ES-I3 (cell line): ENCODE results near the gene SEC23IP.

Source experiments
- H3K36me3 ChIP-seq: 2 replicates; pipeline ENCODE4 v1.6.1; 2013; ENCODE audit warnings: mild to moderate bottlenecking, low read length, control low read depth, moderate library complexity; ENCODE audit not compliant: insufficient read depth
- H3K4me1 ChIP-seq: 2 replicates; pipeline ENCODE4 v1.6.1; 2013; ENCODE audit warnings: mild to moderate bottlenecking, control low read depth, low read length; ENCODE audit not compliant: insufficient read depth
- H3K9ac ChIP-seq: 2 replicates; pipeline ENCODE4 v1.6.1; 2013; ENCODE audit warnings: low read depth, mild to moderate bottlenecking, low read length, moderate library complexity
- H3K9me3 ChIP-seq: 2 replicates; pipeline ENCODE4 v1.6.1; 2013; ENCODE audit warnings: mild to moderate bottlenecking, low read length, moderate library complexity; ENCODE audit not compliant: control insufficient read depth, insufficient read depth

Gene SEC23IP

GRCh38 chr10:119933179-119933578 lies 40.6 kb downstream of the SEC23IP start:
- Histone ChIP-seq H3K36me3 (peaks cover 19% of the 10 kb centered on the region), H3K9ac (no peak overlapping the region), H3K4me1 (no peaks in the 10 kb centered on the region), H3K9me3 (no peaks in the 10 kb centered on the region)

GRCh38 chr10:119940487-119940886 lies 48.0 kb downstream of the SEC23IP start:
- Histone ChIP-seq H3K9ac (no peak overlapping the region), H3K4me1 (no peaks in the 10 kb centered on the region), H3K9me3 (no peaks in the 10 kb centered on the region), H3K36me3 (peaks cover 10% of the 10 kb centered on the region)

- H3K9ac ChIP-seq, result no peak overlapping the region
- no peaks in the 10 kb centered on the region for H3K4me1 ChIP-seq
- no peaks in the 10 kb centered on the region for H3K9me3 ChIP-seq
- peaks cover 6% of the 10 kb centered on the region; the same call in 1 of the 2 replicates for H3K36me3 ChIP-seq
Observed at GRCh38 chr10:119942973-119943372, 50.4 kb downstream of the SEC23IP start.

GRCh38 chr10:119945805-119946204 lies 53.3 kb downstream of the SEC23IP start:
- H3K36me3 ChIP-seq, result peaks cover 6% of the 10 kb centered on the region; the same call in 1 of the 2 replicates
- H3K4me1 ChIP-seq, result no peaks in the 10 kb centered on the region
- H3K9ac ChIP-seq, result no peak overlapping the region
- no peaks in the 10 kb centered on the region for H3K9me3 ChIP-seq

GRCh38 chr10:119947300-119947699 lies 54.8 kb downstream of the SEC23IP start:
- Histone ChIP-seq H3K36me3 (peaks cover 4% of the 10 kb centered on the region; the same call in 1 of the 2 replicates), H3K4me1 (no peaks in the 10 kb centered on the region), H3K9ac (no peak overlapping the region), H3K9me3 (no peaks in the 10 kb centered on the region)

GRCh38 chr10:119957451-119957850 lies 64.9 kb downstream of the SEC23IP start:
- Histone ChIP-seq H3K9ac (no peak overlapping the region), H3K36me3 (no peaks in the 10 kb centered on the region), H3K4me1 (no peaks in the 10 kb centered on the region), H3K9me3 (no peaks in the 10 kb centered on the region)

GRCh38 chr10:119962837-119963236 lies 70.3 kb downstream of the SEC23IP start:
- no peaks in the 10 kb centered on the region for H3K9me3 ChIP-seq

GRCh38 chr10:119967066-119967465 lies 74.5 kb downstream of the SEC23IP start:
- Histone ChIP-seq H3K36me3 (no peaks in the 10 kb centered on the region), H3K4me1 (no peaks in the 10 kb centered on the region), H3K9me3 (no peaks in the 10 kb centered on the region), H3K9ac (no peak overlapping the region)

More at GRCh38 chr10:119962837-119963236, 70.3 kb downstream of the SEC23IP start:
- Histone ChIP-seq H3K9ac (no peak overlapping the region), H3K4me1 (no peaks in the 10 kb centered on the region), H3K36me3 (no peaks in the 10 kb centered on the region)

GRCh38 chr10:119969609-119970008 lies 77.1 kb downstream of the SEC23IP start:
- H3K9ac ChIP-seq, result no peak overlapping the region
- H3K4me1 ChIP-seq, result no peaks in the 10 kb centered on the region; the same call in 1 of the 2 replicates
- no peaks in the 10 kb centered on the region for H3K36me3 ChIP-seq

GRCh38 chr10:119970107-119970506 lies 77.6 kb downstream of the SEC23IP start:
- H3K9ac ChIP-seq, result no peak overlapping the region
- H3K36me3 ChIP-seq, result no peaks in the 10 kb centered on the region
- H3K4me1 ChIP-seq, result no peaks in the 10 kb centered on the region; the same call in 1 of the 2 replicates
- H3K9me3 ChIP-seq, result no peaks in the 10 kb centered on the region

More at GRCh38 chr10:119969609-119970008, 77.1 kb downstream of the SEC23IP start:
- no peaks in the 10 kb centered on the region for H3K9me3 ChIP-seq

- no peaks in the 10 kb centered on the region; the same call in 1 of the 2 replicates for H3K4me1 ChIP-seq
- H3K9me3 ChIP-seq, result no peaks in the 10 kb centered on the region
- H3K36me3 ChIP-seq, result no peaks in the 10 kb centered on the region
- no peak overlapping the region for H3K9ac ChIP-seq
Observed at GRCh38 chr10:119970963-119971362, 78.4 kb downstream of the SEC23IP start.

GRCh38 chr10:119973281-119973680 lies 80.8 kb downstream of the SEC23IP start:
- Histone ChIP-seq H3K36me3 (no peaks in the 10 kb centered on the region), H3K4me1 (no peaks in the 10 kb centered on the region; the same call in 1 of the 2 replicates), H3K9ac (no peak overlapping the region), H3K9me3 (no peaks in the 10 kb centered on the region)

GRCh38 chr10:119976421-119976820 lies 83.9 kb downstream of the SEC23IP start:
- H3K4me1 ChIP-seq, result no peaks in the 10 kb centered on the region; the same call in 1 of the 2 replicates
- no peaks in the 10 kb centered on the region for H3K9me3 ChIP-seq
- no peaks in the 10 kb centered on the region for H3K36me3 ChIP-seq
- H3K9ac ChIP-seq, result no peak overlapping the region

GRCh38 chr10:119980956-119981750 lies 88.6 kb downstream of the SEC23IP start:
- Histone ChIP-seq H3K9ac (no peak overlapping the region), H3K4me1 (no peaks in the 10 kb centered on the region), H3K9me3 (no peaks in the 10 kb centered on the region), H3K36me3 (no peaks in the 10 kb centered on the region)

- Histone ChIP-seq H3K36me3 (no peaks in the 10 kb centered on the region), H3K9me3 (no peaks in the 10 kb centered on the region), H3K4me1 (no peaks in the 10 kb centered on the region), H3K9ac (no peak overlapping the region)
Observed at GRCh38 chr10:119981826-119982225, 89.3 kb downstream of the SEC23IP start.
